Keratinocyte (primary cell): ENCODE results near the gene OTOGL.

Experiments
- EZH2 ChIP-seq: IDR thresholded peaks from one replicate; pipeline ENCODE4 v1.6.1; 2012; ENCODE audit warnings: inconsistent platforms, mild to moderate bottlenecking, low read length, moderate library complexity
- TF ChIP-seq, protein P1 (sequence below), 3 experiments: IDR thresholded peaks in 1 of 3; conservative IDR thresholded peaks in 1 of 3; optimal IDR thresholded peaks in 1 of 3; 2 replicates in 2 of 3; 3 replicates in 1 of 3; pipeline versions ENCODE3 to v1.5.1; 2011; ENCODE audit warnings: low read length in 3 of 3, mild to moderate bottlenecking in 3 of 3, moderate library complexity in 2 of 3, control low read depth in 1 of 3, inconsistent platforms in 1 of 3; ENCODE audit not compliant: insufficient read depth in 2 of 3; ENCODE audit errors: extremely low read depth in 1 of 3

DNA sequence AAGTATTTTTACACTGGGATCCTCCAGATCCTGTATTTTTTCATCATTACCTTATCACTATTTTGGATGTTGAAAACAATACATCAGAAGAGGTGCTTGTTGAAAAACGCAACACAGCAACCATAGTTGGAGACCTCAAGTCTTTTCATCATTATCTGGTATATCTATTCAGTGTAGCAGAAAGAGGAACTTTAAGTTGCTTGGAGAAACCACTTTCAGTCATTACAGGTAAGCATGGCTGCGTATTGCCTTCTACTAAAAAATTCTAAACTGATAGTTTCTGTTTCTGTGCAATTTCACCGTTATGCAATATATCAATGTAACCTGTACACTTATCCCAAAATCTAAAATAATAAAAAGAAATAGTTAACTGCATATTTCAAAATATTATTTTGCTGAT lies 312.4 kb downstream of the OTOGL start:
- TF ChIP-seq, protein P1, sequence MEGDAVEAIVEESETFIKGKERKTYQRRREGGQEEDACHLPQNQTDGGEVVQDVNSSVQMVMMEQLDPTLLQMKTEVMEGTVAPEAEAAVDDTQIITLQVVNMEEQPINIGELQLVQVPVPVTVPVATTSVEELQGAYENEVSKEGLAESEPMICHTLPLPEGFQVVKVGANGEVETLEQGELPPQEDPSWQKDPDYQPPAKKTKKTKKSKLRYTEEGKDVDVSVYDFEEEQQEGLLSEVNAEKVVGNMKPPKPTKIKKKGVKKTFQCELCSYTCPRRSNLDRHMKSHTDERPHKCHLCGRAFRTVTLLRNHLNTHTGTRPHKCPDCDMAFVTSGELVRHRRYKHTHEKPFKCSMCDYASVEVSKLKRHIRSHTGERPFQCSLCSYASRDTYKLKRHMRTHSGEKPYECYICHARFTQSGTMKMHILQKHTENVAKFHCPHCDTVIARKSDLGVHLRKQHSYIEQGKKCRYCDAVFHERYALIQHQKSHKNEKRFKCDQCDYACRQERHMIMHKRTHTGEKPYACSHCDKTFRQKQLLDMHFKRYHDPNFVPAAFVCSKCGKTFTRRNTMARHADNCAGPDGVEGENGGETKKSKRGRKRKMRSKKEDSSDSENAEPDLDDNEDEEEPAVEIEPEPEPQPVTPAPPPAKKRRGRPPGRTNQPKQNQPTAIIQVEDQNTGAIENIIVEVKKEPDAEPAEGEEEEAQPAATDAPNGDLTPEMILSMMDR (optimal IDR thresholded peaks at IDR 0.05 in 1 of 3, IDR thresholded peaks at IDR 0.05 in 1 of 3, conservative IDR thresholded peaks at IDR 0.05 in 1 of 3; ENCODE audit: extremely low read depth in 1 of 3, insufficient read depth in 2 of 3, low read length in 3 of 3): no peak
- no peak for TF ChIP-seq EZH2
